Endothelial cell of umbilical vein (primary cell): ENCODE results near the gene HMGN2. TPM values are rescaled to one million over a fixed set of nuclear protein-coding genes. Genes with fewer than 3 reads are reported as not detected.

Experiments used
- BruUV-seq: library from RNA; stranded (reverse); fragments of 400-500 nt; replicated peaks from 2 replicates; lab custom pipeline; 2021; lab: Mats Ljungman, UMichigan
- CTCF ChIA-PET: fragments of 300-600, 350-600 bp; sonication (Branson Sonifier 250); formaldehyde crosslinking; loops from one replicate; lab custom pipeline; 2021; ENCODE audit warnings: antibody characterized with exemption, inconsistent platforms; lab: Charles Lee
- POLR2A ChIA-PET: fragments of 300-600, 350-600 bp; sonication (Branson Sonifier 250); formaldehyde crosslinking; loops from one replicate; lab custom pipeline; 2021; ENCODE audit warnings: antibody characterized with exemption, inconsistent platforms; lab: Charles Lee
- DNase-seq: peaks from one replicate; pipeline ENCODE4 v3.0.0-alpha.2; 2011; ENCODE audit warnings: low read depth, low spot score
- FAIRE-seq: peaks from 2 replicates; lab custom pipeline; 2011; peaks lifted over from hg19 to GRCh38; lab: Jason Lieb, UNC
- H2AFZ ChIP-seq: 2 replicates; pipeline ENCODE4 v1.6.0; 2012; ENCODE audit warnings: low read depth, low read length, control low read depth, inconsistent platforms
- H3K27ac ChIP-seq: 2 replicates; pipeline ENCODE4 v1.5.1; 2011; ENCODE audit warnings: low read depth, mild to moderate bottlenecking, control low read depth, low read length, moderate library complexity; ENCODE audit not compliant: insufficient read depth
- H3K27me3 ChIP-seq, 2 experiments: 2 replicates each; pipeline versions ENCODE4 v1.6.0 to v1.6.1; 2011; ENCODE audit warnings: low read length in 2 of 2, mixed read lengths in 1 of 2; ENCODE audit not compliant: control insufficient read depth in 2 of 2, insufficient read depth in 2 of 2
- H3K36me3 ChIP-seq, 2 experiments: 2 replicates in 1 of 2; 3 replicates in 1 of 2; pipeline ENCODE4 v1.5.1; 2011; ENCODE audit warnings: low read length in 2 of 2, mild to moderate bottlenecking in 1 of 2, moderate library complexity in 1 of 2; ENCODE audit not compliant: control insufficient read depth in 2 of 2, insufficient read depth in 2 of 2; ENCODE audit errors: extremely low read depth in 1 of 2
- H3K4me1 ChIP-seq: 3 replicates; pipeline ENCODE4 v1.5.1; 2011; ENCODE audit warnings: mild to moderate bottlenecking, low read length; ENCODE audit not compliant: control insufficient read depth, insufficient read depth; ENCODE audit errors: extremely low read depth
- H3K4me2 ChIP-seq: 2 replicates; pipeline ENCODE4 v1.6.1; 2011; ENCODE audit warnings: low read length, control low read depth, mixed read lengths; ENCODE audit not compliant: insufficient read depth
- H3K4me3 ChIP-seq, 3 experiments: fragments of 200-600 bp in 1 of 3; sonication (generic), shearing (Covaris generic) in 1 of 3; replicated peaks in 1 of 3; 2 replicates each; pipeline ENCODE4 v1.5.1; 2011 to 2016; ENCODE audit warnings: control low read depth in 3 of 3, low read length in 3 of 3, mild to moderate bottlenecking in 2 of 3, inconsistent platforms in 1 of 3, low read depth in 1 of 3, moderate library complexity in 1 of 3; ENCODE audit not compliant: insufficient read depth in 1 of 3
- H3K79me2 ChIP-seq: 2 replicates; pipeline ENCODE4 v1.6.0; 2012; ENCODE audit warnings: low read length, inconsistent platforms; ENCODE audit not compliant: control insufficient read depth, insufficient read depth
- H3K9ac ChIP-seq: replicated peaks from 2 replicates; pipeline ENCODE3; 2011; ENCODE audit warnings: low read length, control low read depth; ENCODE audit not compliant: insufficient read depth; ENCODE audit errors: extremely low read depth
- H3K9me1 ChIP-seq: replicated peaks from 3 replicates; pipeline ENCODE4 v1.6.0; 2011; ENCODE audit warnings: mild to moderate bottlenecking, low read length; ENCODE audit not compliant: control insufficient read depth, insufficient read depth; ENCODE audit errors: extremely low read depth
- H3K9me3 ChIP-seq: replicated peaks from 2 replicates; pipeline ENCODE4 v1.5.1; 2012; ENCODE audit warnings: low read length, inconsistent platforms; ENCODE audit not compliant: control insufficient read depth, insufficient read depth
- H4K20me1 ChIP-seq: replicated peaks from 2 replicates; pipeline ENCODE3; 2011; ENCODE audit warnings: mild to moderate bottlenecking, low read length; ENCODE audit not compliant: control insufficient read depth, insufficient read depth; ENCODE audit errors: extremely low read depth
- CTCF ChIP-seq, 2 donors: IDR thresholded peaks; 1 replicate in 1 of 2; 2 replicates in 1 of 2; pipeline ENCODE4 v1.5.1; 2011; ENCODE audit warnings: low read length in 2 of 2, mild to moderate bottlenecking in 2 of 2, moderate library complexity in 2 of 2, control low read depth in 1 of 2, inconsistent platforms in 1 of 2, low read depth in 1 of 2; ENCODE audit not compliant: insufficient read depth in 1 of 2; ENCODE audit errors: extremely low read depth in 1 of 2
- EZH2 ChIP-seq: IDR thresholded peaks from 2 replicates; pipeline ENCODE4 v1.6.1; 2012; ENCODE audit warnings: borderline replicate concordance, low read depth, mild to moderate bottlenecking, moderate library complexity, low read length, inconsistent platforms; ENCODE audit not compliant: severe bottlenecking
- FOS ChIP-seq: IDR thresholded peaks from 2 replicates; pipeline ENCODE4 v1.6.1; 2011; ENCODE audit warnings: mild to moderate bottlenecking, low read length, moderate library complexity, borderline replicate concordance; ENCODE audit not compliant: insufficient read depth
- MAX ChIP-seq: IDR thresholded peaks from 2 replicates; pipeline ENCODE4 v1.6.1; 2011; ENCODE audit not compliant: insufficient read depth, insufficient read length
- MYC ChIP-seq: IDR thresholded peaks from one replicate; pipeline ENCODE4 v1.6.1; 2011; ENCODE audit warnings: mild to moderate bottlenecking, low read depth, low read length
- dilution Hi-C: fragments of 300-500 bp; cut with MboI; formaldehyde crosslinking; loops from one replicate; pipeline ENCODE4 v1.15.0; 2019; ENCODE audit warnings: low sequenced_read_pairs; ENCODE audit not compliant: extremely low pct_ligation_motif_present
- intact Hi-C: fragments of 100-400 bp; cut with micrococcal nuclease; formaldehyde crosslinking; loops from one replicate; pipeline ENCODE4 v1.10.0; 2022
- polyA plus RNA-seq, 4 experiments: library from polyadenylated mRNA; depleted of rRNA in 3 of 4; stranded (reverse) in 3 of 4; unstranded in 1 of 4; fragments of >200 nt; gene quantifications; 2 replicates each; pipeline versions ENCODE4 v1.2.1 to v1.2.3, GENCODE V29; 2011 to 2012; ENCODE audit warnings: missing spikeins in 1 of 4
- total RNA-seq: library from RNA; stranded (reverse); gene quantifications from 2 replicates; pipeline ENCODE4 v1.2.3, GENCODE V29; 2021

Gene HMGN2
- total and polyA plus RNA-seq, 2 donors (not counting 3 experiments of a cell fraction or from before 2014, with no cell fraction given) = 240 to 580 TPM

DNA sequence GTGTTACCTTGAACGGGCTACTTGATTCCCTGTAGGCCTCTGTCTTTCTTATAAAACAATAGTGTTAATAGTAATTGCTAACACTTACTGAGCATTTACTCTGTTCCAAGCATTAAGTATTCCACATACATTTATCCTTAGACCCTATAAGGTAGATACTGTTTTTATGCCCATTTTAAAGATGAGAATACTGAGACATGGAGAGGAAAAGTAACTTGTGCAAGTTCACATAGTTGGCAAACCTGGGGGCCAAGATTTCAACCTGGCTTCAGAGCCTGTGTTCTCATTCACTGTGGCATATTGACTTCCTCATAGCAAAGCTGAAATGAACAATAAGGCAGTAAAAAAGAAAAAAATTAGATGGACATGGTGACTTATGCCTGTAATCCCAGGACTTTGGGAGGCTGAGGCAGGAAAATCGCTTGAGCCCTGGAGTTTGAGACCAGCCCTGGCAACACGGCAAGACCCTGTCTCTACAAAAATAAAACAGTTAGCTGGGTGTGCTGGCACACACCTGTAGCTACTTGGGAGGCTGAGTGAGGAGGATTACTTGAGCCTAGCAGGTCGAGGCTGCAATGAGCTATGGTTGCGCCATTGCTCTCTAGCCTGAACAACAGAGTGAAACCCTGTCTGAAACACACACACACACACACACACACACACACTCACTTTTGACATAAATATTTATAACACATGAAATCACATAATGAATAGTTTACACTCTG is 19.6 kb upstream of the HMGN2 start:
- H2AFZ ChIP-seq = no peak overlapping the region
- intact Hi-C loops (no loop called here), dilution Hi-C loops (no loop called here)
- DNase-seq = no peak
- no peak for FAIRE-seq
- no peaks in the 10 kb centered on the region for H3K9me3 ChIP-seq
- H3K9ac ChIP-seq = no peak overlapping the region
- no peaks in the 10 kb centered on the region for H4K20me1 ChIP-seq
- CTCF ChIA-PET = interaction anchor here (1.8 kb wide), 1 partner anchor 17 kb away, joined by 4 read pairs; no protein-coding TSS in a partner anchor
- no peak overlapping the region for H3K4me3 ChIP-seq
- H3K79me2 ChIP-seq = no peaks in the 10 kb centered on the region
- POLR2A ChIA-PET = no interaction called here
- H3K36me3 ChIP-seq = peaks cover 3 to 13% of the 10 kb centered on the region in 2 experiments
- no peak overlapping the region for H3K4me2 ChIP-seq
- BruUV-seq = no TSS peak
- H3K27ac ChIP-seq = no peak overlapping the region
- no peaks in the 10 kb centered on the region for H3K27me3 ChIP-seq
- H3K4me1 ChIP-seq = no peaks in the 10 kb centered on the region
- no peak for TF ChIP-seq MAX
- no peak for TF ChIP-seq MYC
- no peak for TF ChIP-seq FOS
- no peak for TF ChIP-seq EZH2
- TF ChIP-seq CTCF (IDR thresholded peaks at IDR 0.05; ENCODE audit: extremely low read depth in 1 of 2, insufficient read depth in 1 of 2, low read depth in 1 of 2, low read length in 2 of 2) = no peak
- no peaks in the 10 kb centered on the region for H3K9me1 ChIP-seq
